Stimulated activated CD8-positive, alpha-beta memory T cell treated with anti-CD3 and anti-CD28 coated beads, Interleukin-7, amount 100 ng/mL, for 4 hours (primary cell): ENCODE results near the gene PPFIA1.

Source experiments
- DNase-seq, 2 donors: peaks; one replicate each; pipeline ENCODE4 v3.0.0-alpha.2; 2020; ENCODE audit warnings: low read depth in 2 of 2

PPFIA1 gene

GRCh38 chr11:70414341-70415100 is 144.0 kb downstream of the PPFIA1 start:
- no peak for DNase-seq

DNA sequence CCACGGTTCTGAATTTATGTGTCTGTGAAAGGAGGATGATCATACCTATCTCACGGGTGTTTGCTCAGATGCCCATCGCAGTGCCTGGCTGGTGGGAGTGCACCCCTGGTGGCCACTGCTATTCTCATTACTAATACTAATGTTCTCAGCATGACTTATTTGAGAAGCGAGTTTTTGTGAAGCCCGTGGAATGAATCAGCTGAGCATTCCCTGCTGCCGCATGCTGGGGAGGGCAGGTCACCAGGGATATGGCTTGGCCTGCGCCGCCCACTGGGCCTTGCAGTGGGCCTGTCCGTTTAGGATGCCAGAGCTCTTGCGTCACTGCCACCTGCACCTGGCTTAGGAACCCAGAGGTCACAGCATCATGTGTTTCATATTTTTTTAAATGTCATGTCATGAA is 144.7 kb downstream of the PPFIA1 start:
- DNase-seq = no peak

DNA sequence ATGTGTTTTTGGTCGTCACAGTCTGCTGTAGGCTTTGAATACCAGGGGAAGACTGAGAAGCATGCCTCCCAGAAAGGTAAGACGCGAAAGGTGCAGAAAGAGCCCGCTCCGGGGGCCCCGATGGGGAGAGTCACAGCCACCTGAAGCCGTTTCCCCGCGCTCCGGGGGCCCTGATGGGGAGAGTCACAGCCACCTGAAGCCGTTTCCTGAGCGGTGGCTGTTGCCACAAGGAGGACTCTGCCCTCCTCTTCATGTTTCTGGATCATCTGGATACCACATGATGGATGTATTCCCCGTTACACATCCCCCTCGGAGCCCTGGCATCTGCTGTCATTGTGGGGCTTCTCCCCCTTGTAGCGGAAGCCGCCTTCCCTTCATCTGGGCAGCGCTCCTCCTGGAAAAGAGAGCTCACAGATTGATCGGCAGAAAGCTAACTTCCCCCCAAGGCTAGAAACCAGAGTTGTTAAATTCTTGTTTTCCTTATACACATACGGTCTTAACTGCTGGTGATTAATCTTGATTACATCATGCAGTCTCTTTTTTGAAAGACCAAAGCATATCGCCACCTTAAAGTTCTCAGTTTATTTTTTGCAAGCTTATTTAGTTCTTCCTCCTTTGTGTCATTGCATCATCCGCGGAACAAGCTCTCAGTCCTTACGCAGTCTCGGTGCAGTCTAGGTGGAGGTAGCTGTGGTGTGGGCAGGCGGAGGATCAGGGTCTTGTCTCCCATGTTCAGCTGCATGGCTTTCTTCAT is 145.3 kb downstream of the PPFIA1 start:
- no peak for DNase-seq

DNA sequence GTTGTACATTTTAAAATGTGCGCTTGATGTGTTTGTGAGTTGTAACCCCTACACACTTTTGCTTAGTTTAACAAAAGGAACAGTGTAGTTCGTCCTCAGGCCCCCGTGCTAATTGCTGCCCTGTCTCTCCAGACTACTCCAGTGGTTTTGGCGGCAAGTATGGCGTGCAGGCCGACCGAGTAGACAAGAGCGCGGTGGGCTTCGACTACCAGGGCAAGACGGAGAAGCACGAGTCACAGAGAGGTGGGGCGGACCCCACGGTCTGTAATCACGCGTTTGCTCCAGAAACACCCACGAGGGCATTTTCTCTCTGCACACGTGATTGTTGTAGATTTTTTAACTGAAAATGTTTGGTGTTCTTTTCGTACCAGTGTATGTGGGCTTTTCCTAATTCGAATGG is 146.4 kb downstream of the PPFIA1 start:
- DNase-seq = no peak

- DNase-seq = no peak
Observed at GRCh38 chr11:70418130-70418529, 147.6 kb downstream of the PPFIA1 start.

GRCh38 chr11:70419307-70420007 is 149.0 kb downstream of the PPFIA1 start:
- no peak for DNase-seq

- DNase-seq = no peak
Observed at GRCh38 chr11:70420008-70420464, 149.5 kb downstream of the PPFIA1 start.

- no peak for DNase-seq
Observed at GRCh38 chr11:70420496-70420895, 150.0 kb downstream of the PPFIA1 start.

DNA sequence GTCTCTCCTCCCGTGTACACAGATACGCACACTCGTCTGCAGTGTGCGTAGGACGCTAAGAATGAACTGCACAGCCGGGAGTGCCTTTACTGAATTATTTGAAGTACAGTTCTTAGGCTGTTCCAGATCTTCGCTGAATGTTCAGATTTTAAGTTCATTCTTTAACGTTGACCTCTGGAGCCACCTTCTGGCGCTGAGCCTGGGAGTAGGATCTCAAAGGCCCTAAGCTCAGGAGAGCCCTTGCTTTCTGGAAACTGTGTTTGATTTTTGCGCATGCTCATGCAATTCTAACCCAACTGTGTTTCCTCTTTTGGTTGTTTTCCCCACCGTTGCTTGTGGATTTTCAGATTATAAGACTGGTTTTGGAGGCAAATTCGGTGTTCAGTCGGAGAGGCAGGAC is 150.6 kb downstream of the PPFIA1 start:
- DNase-seq = no peak

- no peak for DNase-seq
Observed at GRCh38 chr11:70422692-70423522, 152.4 kb downstream of the PPFIA1 start.

DNA sequence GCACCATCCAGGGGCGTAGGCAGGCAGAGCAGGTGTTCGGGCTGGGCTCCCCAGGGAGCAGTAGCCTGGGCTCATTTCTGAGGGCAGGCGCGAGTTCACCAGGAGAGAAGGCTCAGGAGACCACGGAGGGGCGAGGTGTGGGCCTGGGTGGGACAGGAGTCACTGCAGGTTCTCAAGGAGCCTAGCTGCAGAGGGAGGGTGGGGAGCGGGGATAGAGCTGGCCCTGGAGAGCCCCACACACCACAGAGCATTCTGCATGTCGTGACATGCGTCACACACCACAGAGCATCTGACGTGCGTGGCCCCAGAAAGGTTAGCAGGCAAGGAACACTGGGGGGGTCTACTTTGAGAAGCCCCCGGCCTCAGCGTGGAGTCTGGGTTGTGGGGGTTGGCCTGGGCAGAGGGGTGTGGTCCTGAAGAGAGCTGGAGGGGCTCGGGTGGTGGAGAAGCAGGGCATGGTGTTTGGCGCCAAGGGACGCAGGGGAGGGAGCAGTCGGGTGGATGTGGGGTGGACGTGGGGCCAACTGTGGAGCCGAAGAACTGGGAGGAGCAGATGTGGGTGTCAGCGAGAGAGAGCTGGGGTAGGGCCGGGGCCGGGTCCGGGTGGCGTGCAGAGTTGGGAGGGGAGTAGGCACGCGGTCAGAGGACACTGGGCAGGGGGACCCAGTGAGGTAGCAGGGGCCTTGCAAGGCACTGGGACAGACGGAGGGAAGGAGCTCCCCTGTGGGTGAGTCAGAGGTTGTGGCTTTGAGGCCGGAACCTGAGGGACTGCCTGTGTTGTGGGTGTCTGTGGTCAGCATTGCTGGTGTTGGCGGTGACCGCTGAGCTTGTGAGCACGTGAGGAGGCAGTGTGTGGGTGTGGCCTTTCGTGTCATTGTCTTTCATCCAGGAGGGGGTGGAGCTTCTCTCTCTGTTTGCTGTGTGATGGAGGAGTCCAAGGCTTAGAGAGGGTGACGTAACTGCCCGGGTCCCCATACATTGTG is 153.3 kb downstream of the PPFIA1 start:
- DNase-seq = peak; percentile 20 to 43

DNA sequence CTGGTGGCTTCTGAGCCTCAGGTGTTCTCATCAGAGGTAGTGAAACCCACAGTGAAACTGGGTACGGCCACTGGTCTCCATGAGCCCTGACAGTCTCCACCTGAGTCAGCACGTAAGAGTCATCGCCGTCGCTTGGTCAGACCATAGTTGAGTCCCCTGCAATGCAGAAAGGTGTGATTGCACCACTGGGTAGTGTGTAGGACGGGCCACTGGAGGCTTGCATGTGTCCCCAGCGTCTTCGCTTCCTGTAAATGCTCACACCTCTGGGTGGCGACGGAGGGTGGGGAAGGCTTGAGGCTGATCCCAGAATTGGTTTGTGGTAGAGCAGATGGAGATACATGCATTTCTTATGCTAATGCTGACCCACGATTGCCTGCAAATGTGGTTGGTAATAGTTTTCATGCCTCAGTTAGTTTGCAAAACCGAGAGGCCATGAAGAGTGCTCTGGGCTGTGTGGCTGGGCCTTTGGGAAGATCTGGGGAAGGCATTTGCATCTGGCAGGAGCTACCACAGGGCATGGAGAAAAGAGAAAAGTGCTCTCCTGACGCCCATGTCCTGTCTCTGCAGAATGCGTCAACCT is 154.4 kb downstream of the PPFIA1 start:
- no peak for DNase-seq

DNA sequence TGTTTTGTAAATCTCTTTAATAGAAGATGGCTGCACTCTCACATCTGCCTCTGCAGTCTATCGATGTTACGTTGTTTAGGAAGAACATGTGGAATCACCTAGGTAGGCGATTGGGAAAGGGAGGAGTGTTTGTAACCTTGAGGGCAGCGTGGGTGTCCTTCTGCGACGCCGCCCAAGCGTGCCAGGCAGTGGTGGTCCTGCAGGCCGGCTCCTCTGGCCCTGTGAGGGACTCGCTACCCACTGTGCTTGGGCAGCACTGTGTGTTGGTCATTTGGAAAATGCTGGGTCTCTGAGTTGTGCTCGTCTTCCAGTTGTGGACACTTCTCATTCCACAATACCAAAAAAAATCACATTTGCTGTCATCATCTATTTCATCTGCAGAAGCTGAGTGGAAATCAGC is 156.9 kb downstream of the PPFIA1 start:
- no peak for DNase-seq

DNA sequence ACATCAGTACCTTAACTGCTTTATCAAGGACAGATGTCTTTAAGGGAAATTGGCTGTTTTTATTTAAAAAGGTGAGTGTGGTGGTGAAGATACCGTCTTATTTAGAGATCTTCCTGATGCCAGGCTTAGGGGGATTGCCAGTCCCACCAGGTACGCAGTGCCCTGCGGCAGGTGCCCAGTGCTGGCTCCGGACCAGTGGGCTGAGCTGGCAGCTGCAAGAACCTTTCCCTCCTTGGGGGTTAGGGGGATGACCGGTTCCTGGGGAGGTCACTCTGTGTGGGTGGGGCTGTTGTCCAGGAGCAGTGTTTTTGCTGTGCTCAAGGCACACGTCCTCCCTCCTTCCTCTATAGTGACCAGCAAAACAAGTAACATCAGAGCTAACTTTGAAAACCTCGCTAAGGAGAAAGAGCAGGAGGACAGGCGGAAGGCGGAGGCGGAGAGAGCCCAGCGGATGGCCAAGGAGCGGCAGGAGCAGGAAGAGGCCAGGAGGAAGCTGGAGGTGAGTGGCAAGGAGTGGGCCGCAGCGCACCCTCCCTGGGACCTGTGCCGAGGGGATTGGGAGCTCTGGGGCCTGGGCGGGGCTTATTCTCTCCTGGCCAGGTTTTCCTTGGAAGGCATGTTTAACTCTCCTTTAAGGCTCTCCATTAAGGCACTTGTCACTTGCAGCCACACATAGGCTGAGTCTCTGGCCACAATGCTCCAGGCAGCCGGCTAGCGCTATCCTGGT is 158.4 kb downstream of the PPFIA1 start:
- no peak for DNase-seq

- no peak for DNase-seq
Observed at GRCh38 chr11:70429428-70429705, 158.9 kb downstream of the PPFIA1 start.

DNA sequence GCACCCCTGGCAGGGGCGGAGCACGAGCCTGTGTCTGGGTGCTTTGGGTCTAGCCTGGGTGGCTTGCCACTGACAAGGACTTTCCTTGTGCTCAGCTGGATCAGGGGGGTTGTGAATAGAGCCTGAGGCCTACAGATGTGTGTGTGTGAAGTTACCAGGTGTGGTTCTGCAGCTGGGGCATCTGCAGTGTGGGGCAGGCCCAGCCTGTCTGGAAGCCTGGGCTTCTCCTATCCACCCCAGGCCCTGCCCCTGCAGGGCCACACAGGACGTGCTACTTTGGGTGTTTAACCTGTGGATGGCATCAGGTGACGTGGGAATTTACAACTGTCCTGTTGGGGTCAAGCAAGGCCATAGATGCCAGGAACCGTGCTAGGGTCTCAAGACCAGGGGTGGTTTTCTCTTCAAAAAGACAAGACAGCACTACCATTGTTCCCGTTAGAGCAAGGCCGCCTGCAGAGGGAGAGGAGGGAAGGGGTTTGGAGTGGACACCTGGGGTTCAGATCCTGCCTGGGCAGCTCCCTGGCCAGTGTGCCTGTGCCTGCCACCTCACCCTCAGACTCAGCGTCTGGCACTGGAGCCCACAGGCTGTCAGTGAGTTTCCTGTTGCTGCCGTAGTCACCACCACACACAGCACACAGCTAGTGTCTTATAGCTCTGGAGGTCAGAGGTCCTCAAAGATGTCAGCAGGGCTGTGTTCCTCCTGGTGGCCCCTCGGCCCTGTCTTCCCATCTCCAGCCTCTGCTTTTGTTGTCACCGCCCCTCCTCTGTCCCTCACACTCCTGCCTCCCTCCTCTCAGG is 159.4 kb downstream of the PPFIA1 start:
- DNase-seq = no peak

DNA sequence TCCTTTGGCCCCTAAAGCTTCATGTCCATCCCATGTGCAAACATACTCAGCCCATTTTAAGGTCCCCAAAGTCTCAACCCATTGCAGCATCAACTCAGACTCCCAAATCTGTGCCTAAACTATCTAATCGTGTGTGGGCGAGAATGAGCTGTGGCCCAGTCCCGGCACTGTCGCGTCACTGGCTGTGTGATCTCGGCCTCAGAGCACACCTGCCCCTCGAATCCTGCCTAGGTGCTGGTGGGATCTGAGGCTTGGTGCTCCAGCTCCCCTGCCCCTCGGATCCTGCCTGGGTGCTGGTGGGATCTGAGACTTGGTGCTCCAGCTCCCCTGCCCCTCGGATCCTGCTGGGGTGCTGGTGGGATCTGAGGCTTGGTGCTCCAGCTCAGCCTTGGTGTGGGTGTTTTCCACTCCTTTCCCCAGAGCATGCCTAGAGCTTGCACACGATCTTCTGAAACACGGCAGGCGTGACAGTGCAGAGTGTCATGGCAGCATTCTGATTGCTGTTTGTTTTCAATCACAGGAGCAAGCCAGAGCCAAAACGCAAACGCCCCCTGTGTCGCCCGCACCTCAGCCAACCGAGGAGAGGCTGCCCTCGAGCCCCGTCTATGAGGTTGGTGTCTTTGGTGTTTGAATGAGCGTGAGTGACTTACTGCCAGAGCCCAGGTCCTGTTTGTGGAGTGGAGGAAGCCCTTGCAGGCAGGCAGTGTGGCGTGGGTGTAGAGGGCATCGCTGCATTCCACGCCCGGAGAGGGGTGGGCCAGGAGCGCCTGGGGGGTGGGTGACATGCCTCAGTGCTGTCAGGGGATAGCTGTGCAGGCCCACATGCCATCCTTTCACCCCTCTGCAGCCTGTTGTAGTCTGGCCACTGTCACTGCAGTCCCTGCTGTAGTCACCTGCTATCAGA is 160.4 kb downstream of the PPFIA1 start:
- no peak for DNase-seq

DNA sequence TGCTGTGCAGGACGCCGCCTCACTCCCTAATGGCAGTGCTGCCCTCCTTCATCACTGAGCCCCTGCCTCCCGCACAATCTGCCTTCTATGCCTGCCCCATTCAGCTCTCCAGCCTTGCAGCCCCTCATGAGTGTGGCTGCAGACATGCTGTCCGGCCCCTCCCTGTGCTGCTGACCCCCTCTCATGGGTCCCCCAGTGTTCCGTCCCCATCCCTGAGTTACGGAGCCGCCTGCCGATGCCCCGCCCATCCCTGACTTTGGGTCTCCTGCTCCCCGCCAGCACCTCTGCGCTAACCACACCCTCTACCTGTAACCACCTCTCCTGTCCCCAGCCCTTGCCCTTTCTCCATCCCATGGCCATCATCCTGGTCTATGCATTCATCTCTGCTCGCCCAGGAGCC is 161.1 kb downstream of the PPFIA1 start:
- no peak for DNase-seq
